ENCODE data around the gene PTGES2.

PTGES2 gene

DNA sequence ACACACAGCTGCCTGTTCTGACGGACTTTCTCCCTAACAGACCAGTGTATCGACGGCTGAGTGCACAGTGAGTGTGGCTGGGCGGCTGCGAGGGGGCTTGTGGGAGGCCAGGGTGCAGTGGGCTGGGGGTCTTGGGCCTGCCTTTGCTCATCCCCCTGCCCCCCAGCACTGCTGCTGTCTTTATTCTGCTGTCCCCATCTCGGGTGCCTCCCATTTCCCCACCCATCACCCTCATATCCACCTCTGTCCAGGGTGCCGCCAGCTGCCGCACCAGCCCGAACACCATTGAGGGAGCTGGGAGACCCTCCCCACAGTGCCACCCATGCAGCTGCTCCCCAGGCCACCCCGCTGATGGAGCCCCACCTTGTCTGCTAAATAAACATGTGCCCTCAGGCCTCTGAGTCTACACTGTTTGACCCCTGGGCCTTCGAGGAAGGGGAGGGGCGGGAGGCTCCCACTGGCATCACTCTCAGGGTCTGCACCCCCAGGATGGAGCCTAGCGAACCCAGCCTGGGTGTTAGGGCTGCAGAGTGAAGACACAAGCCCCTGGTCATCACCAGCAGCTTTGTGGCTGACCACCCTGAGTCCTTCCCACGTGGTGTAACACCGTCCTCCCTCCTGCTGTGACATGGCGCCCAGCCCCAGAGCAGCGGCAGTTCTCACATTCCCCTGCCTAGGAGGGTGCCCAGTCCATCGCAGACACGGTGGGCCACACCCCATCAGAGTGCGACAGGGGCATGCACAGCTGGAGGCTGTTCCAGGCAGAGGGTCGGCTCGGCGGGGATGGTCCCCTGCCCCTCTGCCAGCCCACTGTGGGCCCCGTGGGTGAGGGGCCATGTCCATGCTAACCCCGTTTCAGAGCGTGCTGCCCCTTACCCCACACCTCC is 25.8 kb upstream of the PTGES2 start:
- DNase-seq (ENCODE audit: low read depth): no peak

DNA sequence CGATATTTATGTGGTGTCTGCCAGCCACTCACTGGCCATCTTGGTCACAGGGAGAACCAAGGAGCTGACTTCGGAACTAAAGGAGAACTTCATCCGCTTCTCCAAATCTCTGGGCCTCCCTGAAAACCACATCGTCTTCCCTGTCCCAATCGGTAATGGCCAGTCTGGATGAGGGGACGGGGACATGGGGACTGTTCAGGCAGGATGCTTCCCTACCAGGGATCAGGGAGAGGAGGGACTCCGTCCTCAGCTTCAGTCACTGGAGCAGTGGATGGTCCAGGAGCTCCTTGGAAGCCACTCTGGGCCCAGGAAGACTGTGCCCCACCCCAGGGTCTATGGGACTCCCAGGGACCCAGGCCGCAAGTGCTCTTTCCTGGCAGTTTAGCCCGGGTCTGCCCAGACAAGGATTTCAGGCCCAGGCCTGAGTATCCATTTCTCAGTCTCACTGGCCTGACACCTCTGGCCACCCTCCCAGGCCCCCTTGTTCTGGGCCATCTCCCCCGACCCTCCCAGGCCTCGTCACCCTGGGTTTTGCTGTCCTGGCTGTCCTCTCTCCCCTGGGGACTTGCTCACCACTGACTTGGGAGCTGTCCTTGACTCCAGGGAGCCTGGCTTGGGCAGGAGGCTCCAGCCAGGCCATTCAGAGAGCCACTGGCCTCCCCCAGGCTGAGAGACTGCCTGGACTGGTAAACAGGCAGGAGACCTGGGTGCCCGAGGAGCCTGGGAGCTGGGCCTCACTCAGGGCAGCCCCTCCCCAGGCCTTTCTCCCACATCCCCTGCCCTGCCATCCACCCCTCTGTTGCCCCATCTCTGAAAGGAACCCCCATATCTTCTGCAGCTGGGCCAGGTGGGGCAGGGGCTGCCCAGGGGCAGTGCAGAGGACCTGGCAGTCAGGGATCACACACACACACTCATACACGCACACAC is 24.9 kb upstream of the PTGES2 start:
- DNase-seq (ENCODE audit: low read depth): no peak

DNA sequence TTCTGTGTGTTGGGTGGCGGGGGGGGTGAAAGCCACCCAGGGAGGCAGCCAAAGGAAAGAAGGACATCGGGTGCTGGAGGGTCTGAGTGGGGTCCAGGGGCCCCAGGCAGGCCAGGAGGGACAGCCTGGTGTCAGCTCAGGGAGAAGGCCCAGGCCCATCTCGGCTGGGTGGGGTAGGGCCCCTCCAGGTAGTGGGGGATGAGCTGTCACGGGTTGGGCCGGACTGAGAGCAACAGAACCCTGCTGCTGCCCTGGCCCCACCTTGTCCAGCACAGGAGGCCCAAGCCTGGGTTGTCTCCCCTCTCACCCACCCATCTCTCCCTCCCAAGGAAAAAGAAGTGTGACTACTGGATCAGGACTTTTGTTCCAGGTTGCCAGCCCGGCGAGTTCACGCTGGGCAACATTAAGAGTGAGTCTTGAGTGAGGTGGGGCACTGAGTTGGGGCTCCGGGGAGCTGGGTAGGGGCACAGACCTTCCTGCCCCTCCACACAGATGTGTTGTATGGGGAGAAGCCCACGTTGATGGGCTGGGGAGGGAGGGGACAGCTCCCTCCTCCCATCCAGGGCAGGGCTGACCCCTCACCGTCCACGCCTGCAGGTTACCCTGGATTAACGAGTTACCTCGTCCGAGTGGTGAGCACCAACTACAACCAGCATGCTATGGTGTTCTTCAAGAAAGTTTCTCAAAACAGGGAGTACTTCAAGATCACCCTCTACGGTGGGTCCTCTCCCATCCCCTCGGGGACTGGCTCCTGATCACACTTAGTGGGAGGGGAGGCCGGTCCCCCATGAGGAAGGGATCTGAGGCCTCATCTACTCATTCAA is 24.0 kb upstream of the PTGES2 start:
- DNase-seq (ENCODE audit: low read depth): no peak

- no peak for DNase-seq (ENCODE audit: low read depth)
These were observed 23.2 kb upstream of the PTGES2 start for GRCh38 chr9:128150594-128151308.

DNA sequence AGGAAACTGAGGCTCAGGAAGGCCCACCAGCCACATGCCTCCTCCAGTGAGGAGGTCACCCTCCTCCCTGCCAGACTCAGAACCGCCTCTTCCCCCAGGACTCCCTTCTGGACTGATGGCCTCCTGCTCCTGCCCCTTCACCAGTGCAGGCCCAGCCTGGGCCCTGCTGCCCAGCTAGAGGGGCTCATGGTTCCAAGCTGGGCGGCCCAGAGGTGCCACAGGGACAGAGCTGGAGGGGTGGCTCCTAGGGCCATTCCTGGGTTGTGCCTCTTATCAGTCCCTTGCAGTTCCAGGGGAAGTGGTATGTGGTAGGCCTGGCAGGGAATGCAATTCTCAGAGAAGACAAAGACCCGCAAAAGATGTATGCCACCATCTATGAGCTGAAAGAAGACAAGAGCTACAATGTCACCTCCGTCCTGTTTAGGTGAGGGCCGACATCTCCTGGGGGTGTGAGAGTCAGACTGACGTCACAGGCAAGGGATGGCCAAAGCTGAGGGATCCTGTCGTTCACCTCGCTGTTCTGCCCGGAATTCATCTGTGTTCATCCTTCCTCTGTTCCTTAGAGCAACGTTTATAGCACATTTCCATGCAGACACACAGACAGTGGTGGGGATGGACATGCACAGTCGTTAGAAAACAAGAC is 22.5 kb upstream of the PTGES2 start:
- DNase-seq (ENCODE audit: low read depth): no peak

DNA sequence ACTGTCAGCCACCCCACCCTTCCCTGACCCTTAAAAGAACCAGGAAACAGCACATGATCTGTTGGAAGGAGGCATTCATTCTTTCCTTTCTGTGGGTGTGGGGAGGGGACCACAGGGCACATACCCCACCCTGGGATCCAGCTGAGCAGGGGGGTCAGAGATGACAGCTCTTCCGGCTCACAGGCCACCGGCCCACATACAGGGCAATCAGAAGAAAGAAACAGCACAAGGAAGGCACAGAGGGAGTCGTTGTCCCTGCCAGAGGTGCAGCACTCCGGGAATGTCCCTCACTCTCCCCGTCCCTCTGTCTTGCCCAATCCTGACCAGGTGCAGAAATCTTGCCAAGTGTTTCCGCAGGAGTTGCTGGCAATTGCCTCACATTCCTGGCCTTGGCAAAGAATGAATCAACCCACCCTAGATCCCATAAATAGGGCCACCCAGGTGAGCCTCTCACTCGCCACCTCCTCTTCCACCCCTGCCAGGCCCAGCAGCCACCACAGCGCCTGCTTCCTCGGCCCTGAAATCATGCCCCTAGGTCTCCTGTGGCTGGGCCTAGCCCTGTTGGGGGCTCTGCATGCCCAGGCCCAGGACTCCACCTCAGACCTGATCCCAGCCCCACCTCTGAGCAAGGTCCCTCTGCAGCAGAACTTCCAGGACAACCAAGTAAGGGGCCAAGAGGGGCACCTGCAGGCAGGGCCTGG is 21.6 kb upstream of the PTGES2 start, which contains the start of gene LCN2:
TSS of gene LCN2 (plus strand) at position 453 of the 701 bp plus-strand sequence. CDS start at position 526, 73 bp downstream.
- DNase-seq (ENCODE audit: low read depth): no peak

GRCh38 chr9:128148509-128149000 is 21.0 kb upstream of the PTGES2 start:
- DNase-seq (ENCODE audit: low read depth): no peak

GRCh38 chr9:128146591-128147120 is 19.1 kb upstream of the PTGES2 start:
- DNase-seq (ENCODE audit: low read depth): no peak

DNA sequence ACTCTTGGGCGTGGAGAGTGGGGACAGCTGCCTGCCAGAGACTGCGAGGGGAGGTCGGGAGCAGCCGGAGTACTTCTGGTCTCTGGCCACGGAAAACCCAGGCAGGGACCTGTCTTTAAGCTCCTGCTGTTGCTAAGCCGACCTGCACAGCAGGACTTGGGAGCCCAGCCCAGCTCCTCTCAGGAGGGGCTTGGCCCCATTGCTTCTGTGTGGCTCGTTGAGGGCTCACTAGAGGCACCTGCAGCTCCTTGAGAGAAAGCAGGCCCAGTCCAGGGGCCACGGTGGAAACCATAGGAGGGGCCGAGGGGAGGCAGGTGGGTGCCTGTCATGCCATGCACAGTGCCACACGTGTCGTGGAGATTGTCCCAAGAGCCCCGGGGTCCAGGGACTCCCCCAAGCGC is 18.4 kb upstream of the PTGES2 start:
- no peak for DNase-seq (ENCODE audit: low read depth)

DNA sequence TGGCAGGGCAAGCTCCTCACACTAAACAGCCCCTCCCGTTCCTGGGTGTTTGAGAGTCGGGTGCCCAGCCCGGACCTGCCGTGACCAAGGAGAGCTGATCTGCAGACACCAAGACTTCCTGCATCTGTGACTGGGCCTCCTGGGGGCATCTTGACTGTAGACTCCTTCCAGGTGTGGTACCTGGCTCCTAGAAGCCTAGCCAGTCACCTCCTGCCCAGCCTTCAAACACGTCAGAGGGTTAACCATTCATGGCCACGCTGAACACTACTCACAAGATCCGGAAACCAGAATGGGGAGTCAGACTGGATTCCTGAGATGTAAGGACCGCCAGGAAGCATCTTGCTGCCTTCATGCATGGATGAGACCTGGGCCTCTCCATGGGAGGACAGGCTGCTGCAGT is 18.0 kb upstream of the PTGES2 start:
- no peak for DNase-seq (ENCODE audit: low read depth)

DNA sequence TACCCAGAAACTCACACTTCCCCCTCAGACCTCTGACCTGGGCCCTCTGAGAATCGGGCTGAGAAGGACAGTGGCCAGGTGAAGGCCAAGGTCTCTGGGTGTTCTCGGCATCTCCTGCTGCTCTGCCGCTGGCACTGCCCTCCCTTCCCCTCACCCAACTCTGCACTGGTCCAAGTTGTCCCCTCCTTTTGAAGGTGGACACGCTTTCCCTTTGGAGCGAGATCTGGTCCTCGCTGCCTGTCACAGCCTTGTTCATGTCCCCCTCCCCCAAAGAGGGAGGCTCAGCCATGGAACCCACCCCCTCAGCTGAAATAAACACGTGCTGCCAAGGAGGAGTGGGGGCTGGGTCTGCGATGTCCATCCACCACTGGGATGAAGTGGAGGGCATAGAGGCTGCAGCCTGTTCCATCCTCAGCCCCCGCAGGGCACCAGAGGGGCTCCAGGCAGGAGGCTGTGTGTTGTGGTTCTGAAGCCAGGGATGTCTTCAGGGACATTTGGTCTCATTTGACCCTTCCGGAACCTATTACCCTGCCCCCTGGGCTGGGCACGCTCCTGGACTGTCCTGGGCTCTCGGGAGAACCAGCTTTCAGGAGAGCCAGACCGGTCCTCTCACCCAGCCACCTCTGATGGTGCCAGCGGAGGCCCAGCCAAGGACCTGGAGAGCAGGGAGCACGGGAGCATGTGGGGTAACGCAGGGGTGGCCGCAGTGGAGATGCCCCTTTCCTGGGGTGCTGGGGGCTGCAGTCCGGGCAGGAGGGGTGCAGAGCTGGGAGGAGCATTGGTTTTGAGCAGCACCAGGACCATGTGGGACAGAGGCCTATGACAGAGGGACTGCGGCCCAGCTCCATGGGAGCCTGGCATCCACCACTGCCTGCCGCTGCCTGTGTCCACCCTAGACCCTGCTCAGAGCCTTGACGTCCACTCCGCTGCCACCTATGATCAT is 17.0 kb upstream of the PTGES2 start:
- no peak for DNase-seq (ENCODE audit: low read depth)

DNA sequence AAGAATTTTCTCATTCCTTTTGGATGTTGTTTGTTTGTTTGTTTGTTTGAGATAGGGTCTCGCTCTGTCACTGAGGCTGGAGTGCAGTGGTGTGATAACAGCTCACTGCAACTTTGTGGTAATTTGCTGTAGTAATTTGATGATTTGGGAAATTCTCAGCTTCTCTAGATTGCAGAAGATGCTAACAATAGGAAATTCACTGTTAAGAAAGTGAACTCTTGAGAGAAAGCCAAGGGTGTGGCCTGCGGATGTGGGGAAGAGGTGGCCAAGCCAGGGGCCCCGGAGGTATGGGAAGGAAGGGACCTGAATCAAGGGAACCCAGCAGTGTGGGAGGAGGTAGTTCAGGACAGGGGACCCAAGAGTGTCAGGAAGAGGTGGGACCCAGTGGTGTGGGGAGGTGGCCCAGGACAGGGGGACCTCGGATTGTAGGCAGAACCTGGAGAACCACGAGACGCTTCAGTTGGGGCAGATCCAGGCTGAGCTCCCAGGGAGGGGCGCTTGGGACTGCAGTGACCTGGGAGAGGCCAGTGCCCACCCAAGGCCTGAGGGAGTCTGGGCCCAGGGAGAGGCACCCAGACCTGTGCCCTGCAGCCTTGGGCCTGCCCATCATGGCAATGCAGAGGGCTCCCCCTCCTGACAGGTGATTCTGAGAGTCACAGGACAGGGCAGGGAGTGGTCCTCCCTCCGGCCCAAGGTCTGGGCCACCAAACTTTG is 16.2 kb upstream of the PTGES2 start:
- DNase-seq (ENCODE audit: low read depth): no peak

DNA sequence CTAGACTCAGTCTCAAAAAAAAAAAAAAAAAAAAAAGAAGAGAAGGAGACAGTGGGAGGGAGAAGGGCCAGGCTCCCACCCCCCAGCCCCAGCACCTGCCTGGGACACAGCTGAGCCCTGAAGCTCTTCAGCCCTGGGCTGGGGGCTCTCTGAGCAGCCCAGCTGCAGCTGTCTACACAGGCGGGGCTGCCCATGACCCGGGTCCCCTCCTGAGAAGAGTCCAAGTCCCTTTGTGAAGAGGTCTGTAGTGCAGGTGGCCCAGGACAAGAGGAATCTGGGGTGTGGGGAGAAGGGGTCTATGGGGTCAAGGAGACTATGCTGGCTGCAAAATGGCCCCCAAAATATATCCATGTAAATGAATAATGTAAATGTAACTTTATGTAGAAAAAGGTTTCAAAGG is 15.1 kb upstream of the PTGES2 start:
- DNase-seq (ENCODE audit: low read depth): no peak

- DNase-seq (ENCODE audit: low read depth): no peak
These were observed 14.5 kb upstream of the PTGES2 start for GRCh38 chr9:128142061-128142460.

GRCh38 chr9:128141604-128142003 is 14.1 kb upstream of the PTGES2 start:
- DNase-seq (ENCODE audit: low read depth): no peak

DNA sequence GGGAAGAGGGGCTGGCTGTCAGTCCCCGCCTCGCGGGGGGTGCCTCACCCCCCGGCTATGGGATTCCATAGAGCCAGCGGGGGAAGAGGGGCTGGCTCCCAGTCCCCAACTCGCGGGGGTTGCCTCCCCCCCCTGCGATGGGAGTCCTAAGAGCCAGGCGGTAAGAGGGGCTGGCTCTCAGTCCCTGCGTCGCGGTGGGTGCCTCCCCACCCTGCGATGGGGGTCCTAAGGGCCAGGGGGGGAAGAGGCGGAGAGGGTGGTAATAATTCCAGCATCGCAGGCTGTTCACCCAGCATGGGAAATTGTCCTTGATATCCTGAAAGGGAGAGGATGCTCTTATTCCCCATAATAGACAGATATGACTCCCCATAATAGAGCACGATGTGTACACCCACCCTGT is 12.1 kb upstream of the PTGES2 start:
- DNase-seq (ENCODE audit: low read depth): no peak

DNA sequence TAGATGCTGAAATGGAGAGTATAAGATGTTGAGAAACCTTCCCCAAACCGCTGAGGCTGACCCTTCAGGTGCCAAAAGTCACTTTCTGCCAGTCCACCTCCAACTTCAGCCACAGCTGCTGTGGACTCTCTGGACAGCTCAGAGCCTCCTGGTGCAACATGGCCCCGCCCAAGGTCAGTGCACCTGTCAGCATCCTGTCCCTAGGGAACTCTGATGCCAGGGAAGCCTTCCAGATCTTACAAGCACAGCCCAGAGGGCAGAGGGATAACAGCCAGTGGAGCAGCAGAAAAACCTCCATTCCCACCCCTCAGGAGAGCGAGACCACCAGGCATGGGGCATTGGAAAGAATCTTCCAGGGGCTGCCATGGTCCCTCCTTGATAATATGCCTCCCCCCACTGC is 10.5 kb upstream of the PTGES2 start:
- no peak for DNase-seq (ENCODE audit: low read depth)

All from fibroblast of the conjunctiva (primary cell).